Measurements from ENCODE around the gene TUBA4B.

GRCh38 chr2:219214141-219214540, 38.9 kb upstream of the TUBA4B start:
- no peak for TF ChIP-seq SALL2 (tag by site-specific recombination; IDR thresholded peaks at IDR 0.05; ENCODE audit: borderline replicate concordance)
- no peak for TF ChIP-seq ZNF776 (tag by site-specific recombination; IDR thresholded peaks at IDR 0.05; ENCODE audit: borderline replicate concordance)
- TF ChIP-seq TRIM28 (IDR thresholded peaks at IDR 0.05; ENCODE audit: borderline replicate concordance, low read length), result no peak
- TF ChIP-seq OVOL3 (tag by site-specific recombination; IDR thresholded peaks at IDR 0.05), result no peak
- TF ChIP-seq CTCF (tag by site-specific recombination; IDR thresholded peaks at IDR 0.05), result no peak
- TF ChIP-seq ZNF292 (tag by site-specific recombination; IDR thresholded peaks at IDR 0.05; ENCODE audit: borderline replicate concordance, low read depth), result no peak
- TF ChIP-seq ZBTB7A (tag by site-specific recombination; IDR thresholded peaks at IDR 0.05; ENCODE audit: low read depth), result no peak
- no peak for TF ChIP-seq ZFP37 (tag by site-specific recombination; IDR thresholded peaks at IDR 0.05)
- TF ChIP-seq REST (tag by site-specific recombination; IDR thresholded peaks at IDR 0.05), result no peak
- TF ChIP-seq ZNF10 (tag by site-specific recombination; IDR thresholded peaks at IDR 0.05), result peak; percentile 32; the same call in 1 of the 2 replicates

Measured in HEK293 (cell line).